Liver (tissue), 3 donors: ENCODE data around the gene TSHZ2.

ENCODE experiments used
- EGR1 ChIP-seq, 2 donors: IDR thresholded peaks; 2 replicates each; pipeline ENCODE4 v1.6.1; 2016 to 2018; ENCODE audit warnings: antibody characterized with exemption in 2 of 2, low read depth in 2 of 2
- HNF4A ChIP-seq, 2 donors: conservative IDR thresholded peaks; 2 replicates each; pipeline ENCODE4 v1.6.1; 2016; ENCODE audit warnings: antibody characterized with exemption in 2 of 2, mild to moderate bottlenecking in 2 of 2
- JUND ChIP-seq, 2 donors: IDR thresholded peaks; 2 replicates each; pipeline ENCODE4 v1.6.1; 2016; ENCODE audit warnings: antibody characterized with exemption in 2 of 2
- RAD21 ChIP-seq, 2 donors: IDR thresholded peaks; 2 replicates each; pipeline ENCODE4 v1.6.1; 2016; ENCODE audit warnings: antibody characterized with exemption in 2 of 2, mild to moderate bottlenecking in 2 of 2
- TAF1 ChIP-seq: conservative IDR thresholded peaks from 2 replicates; pipeline ENCODE4 v1.6.1; 2016; ENCODE audit warnings: antibody characterized with exemption, mild to moderate bottlenecking
- TF ChIP-seq, protein P1 (sequence below): IDR thresholded peaks from 2 replicates; pipeline ENCODE4 v1.6.1; 2016; ENCODE audit warnings: antibody characterized with exemption, mild to moderate bottlenecking
- TF ChIP-seq, protein P2 (sequence below): fragments of 150-350 bp; IDR thresholded peaks from 2 replicates; pipeline ENCODE4 v1.5.1; 2017; ENCODE audit warnings: improper control_type of control experiment, low read depth, low read length; ENCODE audit not compliant: missing input control
- TF ChIP-seq, protein P3 (sequence below): IDR thresholded peaks from 2 replicates; pipeline ENCODE4 v1.6.1; 2016; ENCODE audit warnings: antibody characterized with exemption
- TF ChIP-seq, protein P4 (sequence below): IDR thresholded peaks from 2 replicates; pipeline ENCODE4 v1.6.1; 2016; ENCODE audit warnings: antibody characterized with exemption
- donor health status: healthy.
- donor health status: healthy.

DNA sequence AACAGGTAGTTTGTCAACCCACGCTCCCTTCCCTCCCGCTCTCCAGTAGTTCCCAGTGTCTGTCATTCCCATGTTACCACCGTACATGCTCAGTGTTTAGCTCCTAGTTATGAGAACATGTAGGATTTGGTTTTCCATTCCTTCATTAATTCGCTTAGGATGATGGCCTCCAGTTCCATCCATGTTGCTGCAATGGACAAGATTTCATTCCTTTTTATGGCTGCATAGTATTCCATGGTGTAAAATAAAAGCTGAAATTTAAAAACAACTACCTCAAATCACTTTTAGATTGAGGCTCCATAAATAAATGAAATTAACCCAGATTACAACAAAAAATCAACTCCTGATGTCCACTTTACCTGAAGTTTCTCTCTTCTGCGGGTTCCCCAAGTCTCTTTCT lies 430.9 kb downstream of the TSHZ2 start:
- TF ChIP-seq, protein P1, sequence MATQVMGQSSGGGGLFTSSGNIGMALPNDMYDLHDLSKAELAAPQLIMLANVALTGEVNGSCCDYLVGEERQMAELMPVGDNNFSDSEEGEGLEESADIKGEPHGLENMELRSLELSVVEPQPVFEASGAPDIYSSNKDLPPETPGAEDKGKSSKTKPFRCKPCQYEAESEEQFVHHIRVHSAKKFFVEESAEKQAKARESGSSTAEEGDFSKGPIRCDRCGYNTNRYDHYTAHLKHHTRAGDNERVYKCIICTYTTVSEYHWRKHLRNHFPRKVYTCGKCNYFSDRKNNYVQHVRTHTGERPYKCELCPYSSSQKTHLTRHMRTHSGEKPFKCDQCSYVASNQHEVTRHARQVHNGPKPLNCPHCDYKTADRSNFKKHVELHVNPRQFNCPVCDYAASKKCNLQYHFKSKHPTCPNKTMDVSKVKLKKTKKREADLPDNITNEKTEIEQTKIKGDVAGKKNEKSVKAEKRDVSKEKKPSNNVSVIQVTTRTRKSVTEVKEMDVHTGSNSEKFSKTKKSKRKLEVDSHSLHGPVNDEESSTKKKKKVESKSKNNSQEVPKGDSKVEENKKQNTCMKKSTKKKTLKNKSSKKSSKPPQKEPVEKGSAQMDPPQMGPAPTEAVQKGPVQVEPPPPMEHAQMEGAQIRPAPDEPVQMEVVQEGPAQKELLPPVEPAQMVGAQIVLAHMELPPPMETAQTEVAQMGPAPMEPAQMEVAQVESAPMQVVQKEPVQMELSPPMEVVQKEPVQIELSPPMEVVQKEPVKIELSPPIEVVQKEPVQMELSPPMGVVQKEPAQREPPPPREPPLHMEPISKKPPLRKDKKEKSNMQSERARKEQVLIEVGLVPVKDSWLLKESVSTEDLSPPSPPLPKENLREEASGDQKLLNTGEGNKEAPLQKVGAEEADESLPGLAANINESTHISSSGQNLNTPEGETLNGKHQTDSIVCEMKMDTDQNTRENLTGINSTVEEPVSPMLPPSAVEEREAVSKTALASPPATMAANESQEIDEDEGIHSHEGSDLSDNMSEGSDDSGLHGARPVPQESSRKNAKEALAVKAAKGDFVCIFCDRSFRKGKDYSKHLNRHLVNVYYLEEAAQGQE = no peak
- TF ChIP-seq, protein P2, sequence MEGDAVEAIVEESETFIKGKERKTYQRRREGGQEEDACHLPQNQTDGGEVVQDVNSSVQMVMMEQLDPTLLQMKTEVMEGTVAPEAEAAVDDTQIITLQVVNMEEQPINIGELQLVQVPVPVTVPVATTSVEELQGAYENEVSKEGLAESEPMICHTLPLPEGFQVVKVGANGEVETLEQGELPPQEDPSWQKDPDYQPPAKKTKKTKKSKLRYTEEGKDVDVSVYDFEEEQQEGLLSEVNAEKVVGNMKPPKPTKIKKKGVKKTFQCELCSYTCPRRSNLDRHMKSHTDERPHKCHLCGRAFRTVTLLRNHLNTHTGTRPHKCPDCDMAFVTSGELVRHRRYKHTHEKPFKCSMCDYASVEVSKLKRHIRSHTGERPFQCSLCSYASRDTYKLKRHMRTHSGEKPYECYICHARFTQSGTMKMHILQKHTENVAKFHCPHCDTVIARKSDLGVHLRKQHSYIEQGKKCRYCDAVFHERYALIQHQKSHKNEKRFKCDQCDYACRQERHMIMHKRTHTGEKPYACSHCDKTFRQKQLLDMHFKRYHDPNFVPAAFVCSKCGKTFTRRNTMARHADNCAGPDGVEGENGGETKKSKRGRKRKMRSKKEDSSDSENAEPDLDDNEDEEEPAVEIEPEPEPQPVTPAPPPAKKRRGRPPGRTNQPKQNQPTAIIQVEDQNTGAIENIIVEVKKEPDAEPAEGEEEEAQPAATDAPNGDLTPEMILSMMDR = no peak
- TF ChIP-seq, protein P3, sequence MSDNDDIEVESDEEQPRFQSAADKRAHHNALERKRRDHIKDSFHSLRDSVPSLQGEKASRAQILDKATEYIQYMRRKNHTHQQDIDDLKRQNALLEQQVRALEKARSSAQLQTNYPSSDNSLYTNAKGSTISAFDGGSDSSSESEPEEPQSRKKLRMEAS = no peak
- TF ChIP-seq RAD21 (IDR thresholded peaks at IDR 0.05) (no peak), TAF1 (no peak), HNF4A (conservative IDR thresholded peaks at IDR 0.05) (no peak), JUND (IDR thresholded peaks at IDR 0.05) (no peak), EGR1 (IDR thresholded peaks at IDR 0.05; ENCODE audit: low read depth in 2 of 2) (no peak)
- TF ChIP-seq, protein P4, sequence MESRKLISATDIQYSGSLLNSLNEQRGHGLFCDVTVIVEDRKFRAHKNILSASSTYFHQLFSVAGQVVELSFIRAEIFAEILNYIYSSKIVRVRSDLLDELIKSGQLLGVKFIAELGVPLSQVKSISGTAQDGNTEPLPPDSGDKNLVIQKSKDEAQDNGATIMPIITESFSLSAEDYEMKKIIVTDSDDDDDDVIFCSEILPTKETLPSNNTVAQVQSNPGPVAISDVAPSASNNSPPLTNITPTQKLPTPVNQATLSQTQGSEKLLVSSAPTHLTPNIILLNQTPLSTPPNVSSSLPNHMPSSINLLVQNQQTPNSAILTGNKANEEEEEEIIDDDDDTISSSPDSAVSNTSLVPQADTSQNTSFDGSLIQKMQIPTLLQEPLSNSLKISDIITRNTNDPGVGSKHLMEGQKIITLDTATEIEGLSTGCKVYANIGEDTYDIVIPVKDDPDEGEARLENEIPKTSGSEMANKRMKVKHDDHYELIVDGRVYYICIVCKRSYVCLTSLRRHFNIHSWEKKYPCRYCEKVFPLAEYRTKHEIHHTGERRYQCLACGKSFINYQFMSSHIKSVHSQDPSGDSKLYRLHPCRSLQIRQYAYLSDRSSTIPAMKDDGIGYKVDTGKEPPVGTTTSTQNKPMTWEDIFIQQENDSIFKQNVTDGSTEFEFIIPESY = no peak
